Vagina (tissue), 2 donors: ENCODE measurements around the gene ENTPD1. TPM values are rescaled to one million over a fixed set of nuclear protein-coding genes. Genes with fewer than 3 reads are reported as not detected.
"Not testable (repeated sequence)": the region's sequence is repeated elsewhere in the genome, so short reads cannot be mapped to it uniquely, and the experiment has no call there.

Experiments used
- DNase-seq, 2 donors: peaks; one replicate each; pipeline ENCODE4 v3.0.0-alpha.2; 2017; ENCODE audit errors: extremely low spot score in 2 of 2
- H3K27ac ChIP-seq: fragments of 200-600 bp; sonication (generic); one replicate; pipeline ENCODE4 v1.5.1; 2019
- H3K27me3 ChIP-seq: fragments of 200-600 bp; sonication (generic); one replicate; pipeline ENCODE4 v1.5.1; 2019
- H3K36me3 ChIP-seq, 2 donors: fragments of 200-600 bp; sonication (generic); one replicate each; pipeline ENCODE4 v1.5.1; 2017 to 2019
- H3K4me1 ChIP-seq: fragments of 200-600 bp; sonication (generic); one replicate; pipeline ENCODE4 v1.5.1; 2019
- H3K4me3 ChIP-seq, 2 donors: fragments of 200-600 bp; sonication (generic); 1 replicate in 1 of 2; 2 replicates in 1 of 2; pipeline ENCODE4 v1.5.1; 2016 to 2019
- H3K9me3 ChIP-seq: fragments of 200-600 bp; sonication (generic); one replicate; pipeline ENCODE4 v1.5.1; 2019
- CTCF ChIP-seq, 3 experiments: fragments of 450-650 bp in 2 of 3; fragments of 200-600 bp in 1 of 3; sonication (generic) in 1 of 3; IDR thresholded peaks; one replicate each; pipeline ENCODE4 v1.5.1; 2017 to 2019; ENCODE audit warnings: antibody characterized with exemption in 3 of 3, mild to moderate bottlenecking in 2 of 3, moderate library complexity in 2 of 3
- POLR2A ChIP-seq, 2 donors: fragments of 450-650 bp; IDR thresholded peaks; one replicate each; pipeline ENCODE4 v1.6.1; 2017; ENCODE audit warnings: antibody characterized with exemption in 2 of 2, mild to moderate bottlenecking in 2 of 2, moderate library complexity in 2 of 2
- POLR2AphosphoS5 ChIP-seq, 2 donors: sonication (generic); formaldehyde crosslinking; IDR thresholded peaks; one replicate each; pipeline ENCODE4 v1.9.0; 2017; ENCODE audit warnings: antibody characterized with exemption in 2 of 2, mild to moderate bottlenecking in 2 of 2, low read depth in 1 of 2; ENCODE audit not compliant: insufficient read depth in 1 of 2
- intact Hi-C: fragments of 100-400 bp; cut with DNase I; formaldehyde crosslinking; loops from one replicate; pipeline ENCODE4 v1.15.1; 2023
- total RNA-seq: library from RNA; depleted of rRNA; stranded (reverse); fragments of >200 nt; gene quantifications from one replicate; pipeline ENCODE4 v1.2.3, GENCODE V29; 2016

The ENTPD1 gene
- total RNA-seq, 1 donor from 2014 or later = 17.7 TPM

GRCh38 chr10:95877881-95878280 lies 121.9 kb downstream of the ENTPD1 start:
- intact Hi-C loops = no loop called here
- peaks cover 0 to 12% of the 10 kb centered on the region in 2 donors for H3K36me3 ChIP-seq
- H3K9me3 ChIP-seq = no peaks in the 10 kb centered on the region
- no peak overlapping the region for H3K27ac ChIP-seq
- TF ChIP-seq POLR2A (IDR thresholded peaks at IDR 0.05) = no peak
- H3K27me3 ChIP-seq = no peaks in the 10 kb centered on the region
- DNase-seq = no peak
- H3K4me1 ChIP-seq = no peaks in the 10 kb centered on the region
- H3K4me3 ChIP-seq = no peak overlapping the region

- Histone ChIP-seq H3K4me1 (no peaks in the 10 kb centered on the region), H3K27ac (no peak overlapping the region)
These were observed 124.7 kb downstream of the ENTPD1 start for GRCh38 chr10:95880704-95881103.

GRCh38 chr10:95881316-95881715 lies 125.4 kb downstream of the ENTPD1 start:
- no peaks in the 10 kb centered on the region for H3K9me3 ChIP-seq
- no peaks in the 10 kb centered on the region for H3K4me1 ChIP-seq
- H3K27ac ChIP-seq = no peak overlapping the region
- no peak overlapping the region for H3K4me3 ChIP-seq
- H3K27me3 ChIP-seq = no peaks in the 10 kb centered on the region
- TF ChIP-seq POLR2AphosphoS5 (IDR thresholded peaks at IDR 0.05; ENCODE audit: insufficient read depth in 1 of 2, low read depth in 1 of 2) (no peak), CTCF (IDR thresholded peaks at IDR 0.05) (no peak), POLR2A (IDR thresholded peaks at IDR 0.05) (no peak)
- intact Hi-C loops = no loop called here
- H3K36me3 ChIP-seq = no peaks in the 10 kb centered on the region
- DNase-seq = no peak

More at GRCh38 chr10:95880704-95881103, 124.7 kb downstream of the ENTPD1 start:
- H3K27me3 ChIP-seq = no peaks in the 10 kb centered on the region
- H3K9me3 ChIP-seq = no peaks in the 10 kb centered on the region
- DNase-seq = no peak
- intact Hi-C loops = no loop called here
- H3K36me3 ChIP-seq = no peaks in the 10 kb centered on the region
- H3K4me3 ChIP-seq = no peak overlapping the region
- TF ChIP-seq POLR2AphosphoS5 (IDR thresholded peaks at IDR 0.05; ENCODE audit: insufficient read depth in 1 of 2, low read depth in 1 of 2) = no peak
- TF ChIP-seq POLR2A (IDR thresholded peaks at IDR 0.05) = no peak
- no peak for TF ChIP-seq CTCF (IDR thresholded peaks at IDR 0.05)

- Histone ChIP-seq H3K4me3 (no peak overlapping the region), H3K4me1 (no peaks in the 10 kb centered on the region), H3K36me3 (no peaks in the 10 kb centered on the region), H3K27ac (no peak overlapping the region), H3K9me3 (no peaks in the 10 kb centered on the region), H3K27me3 (no peaks in the 10 kb centered on the region)
- TF ChIP-seq POLR2A (IDR thresholded peaks at IDR 0.05) (no peak), POLR2AphosphoS5 (IDR thresholded peaks at IDR 0.05; ENCODE audit: insufficient read depth in 1 of 2, low read depth in 1 of 2) (no peak), CTCF (IDR thresholded peaks at IDR 0.05) (no peak)
- DNase-seq = no peak
- intact Hi-C loops = no loop called here
These were observed 133.9 kb downstream of the ENTPD1 start for GRCh38 chr10:95889830-95890229.

GRCh38 chr10:95896071-95896850 lies 140.3 kb downstream of the ENTPD1 start:
- Histone ChIP-seq H3K9me3 (no peaks in the 10 kb centered on the region), H3K4me3 (no peak overlapping the region), H3K27me3 (no peaks in the 10 kb centered on the region), H3K4me1 (no peaks in the 10 kb centered on the region), H3K36me3 (peaks cover 0 to 12% of the 10 kb centered on the region in 2 donors), H3K27ac (no peak overlapping the region)
- TF ChIP-seq CTCF (IDR thresholded peaks at IDR 0.05) (no peak), POLR2AphosphoS5 (IDR thresholded peaks at IDR 0.05; ENCODE audit: insufficient read depth in 1 of 2, low read depth in 1 of 2) (no peak), POLR2A (IDR thresholded peaks at IDR 0.05) (no peak)
- no peak for DNase-seq
- intact Hi-C loops = no loop called here

- H3K4me1 ChIP-seq, H3K4me3 ChIP-seq, DNase-seq, intact Hi-C loops, H3K27me3 ChIP-seq, H3K27ac ChIP-seq, H3K9me3 ChIP-seq: not testable (repeated sequence)
- peaks cover 0 to 16% of the 10 kb centered on the region in 2 donors for H3K36me3 ChIP-seq
These were observed 150.1 kb downstream of the ENTPD1 start for GRCh38 chr10:95905897-95906580.
